Gastrocnemius medialis (tissue), 4 donors: ENCODE results near the gene EN1. TPM values are rescaled to one million over a fixed set of nuclear protein-coding genes. Genes with fewer than 3 reads are reported as not detected.

ENCODE experiments used
- ATAC-seq, 2 donors: fragments of 150-250 bp; one replicate each; pipeline ENCODE4 v1.9.1; 2016
- DNase-seq, 2 donors: peaks; one replicate each; pipeline ENCODE4 v3.0.0-alpha.2; 2019
- H3K27ac ChIP-seq, 4 donors: fragments of 200-600 bp; sonication (generic); 1 replicate in 1 of 4; 2 replicates in 3 of 4; pipeline ENCODE4 v1.5.1; 2016 to 2018; ENCODE audit warnings: mild to moderate bottlenecking in 2 of 4, moderate library complexity in 1 of 4
- H3K27me3 ChIP-seq, 3 donors: fragments of 200-600 bp; sonication (generic) in 2 of 3; 1 replicate in 1 of 3; 2 replicates in 2 of 3; pipeline versions ENCODE4 v1.5.1 to v1.6.0; 2016 to 2019; ENCODE audit warnings: mild to moderate bottlenecking in 1 of 3, moderate library complexity in 1 of 3
- H3K36me3 ChIP-seq, 2 donors: fragments of 200-600 bp; sonication (generic) in 1 of 2; one replicate each; pipeline ENCODE4 v1.5.1; 2017 to 2018
- H3K4me1 ChIP-seq, 2 donors: fragments of 200-600 bp; sonication (generic) in 1 of 2; one replicate each; pipeline ENCODE4 v1.5.1; 2016 to 2017; ENCODE audit warnings: mild to moderate bottlenecking in 2 of 2
- H3K4me3 ChIP-seq, 4 donors: fragments of 200-600 bp; sonication (generic) in 3 of 4; 1 replicate in 1 of 4; 2 replicates in 3 of 4; pipeline ENCODE4 v1.5.1; 2016 to 2019; ENCODE audit warnings: mild to moderate bottlenecking in 2 of 4
- H3K9me3 ChIP-seq, 3 donors: fragments of 200-600 bp; sonication (generic) in 2 of 3; 1 replicate in 1 of 3; 2 replicates in 2 of 3; pipeline ENCODE4 v1.5.1; 2016 to 2019
- CTCF ChIP-seq, 5 experiments: fragments of 450-650 bp in 3 of 5; fragments of 200-600 bp in 2 of 5; sonication (generic) in 2 of 5; IDR thresholded peaks in 4 of 5; conservative IDR thresholded peaks in 1 of 5; 1 replicate in 4 of 5; 2 replicates in 1 of 5; pipeline ENCODE4 v1.5.1; 2016 to 2019; ENCODE audit warnings: antibody characterized with exemption in 5 of 5, mild to moderate bottlenecking in 3 of 5, moderate library complexity in 3 of 5
- POLR2A ChIP-seq, 2 donors: fragments of 450-650 bp; IDR thresholded peaks; one replicate each; pipeline ENCODE4 v1.6.1; 2017; ENCODE audit warnings: antibody characterized with exemption in 2 of 2, mild to moderate bottlenecking in 2 of 2, moderate library complexity in 2 of 2
- in situ Hi-C, 4 donors: fragments of 200-750 bp; cut with MboI; loops; one replicate each; pipeline versions ENCODE4 v1.15.0 to v1.8.0; 2017; ENCODE audit warnings: low sequenced_read_pairs in 4 of 4
- intact Hi-C: fragments of 100-400 bp; cut with DNase I; formaldehyde crosslinking; loops from one replicate; pipeline ENCODE4 v1.15.1; 2023; ENCODE audit warnings: low total_unique reads
- total RNA-seq, 4 donors: library from RNA; depleted of rRNA; stranded (reverse); fragments of >200 nt; gene quantifications; one replicate each; pipeline versions ENCODE4 v1.1.0 to v1.2.3, GENCODE V29; 2016

EN1 gene
- total RNA-seq, 4 donors from 2014 or later, result 3.9 to 11.0 (median 6.7) TPM

- Histone ChIP-seq H3K27ac (peak overlapping the region; percentile 92 to 97 (median 96)), H3K36me3 (no peaks in the 10 kb centered on the region), H3K9me3 (no peaks in the 10 kb centered on the region), H3K4me1 (peaks cover 5 to 9% of the 10 kb centered on the region in 2 donors), H3K27me3 (no peaks in the 10 kb centered on the region), H3K4me3 (peak overlapping the region; percentile 56 to 93 (median 80))
- intact Hi-C loops, result loop anchor here (5.0 kb wide), 1 partner anchor 911 kb away; the partner anchor contains the start of gene PTPN4
- TF ChIP-seq POLR2A (IDR thresholded peaks at IDR 0.05) (no peak), CTCF (IDR thresholded peaks at IDR 0.05 in 4 of 5, conservative IDR thresholded peaks at IDR 0.05 in 1 of 5) (no peak)
- DNase-seq (no peak), ATAC-seq (no peak)
- in situ Hi-C loops, result loop anchor here in 1 of 4 donors (10.0 kb wide), 1 partner anchor 532 kb away; no protein-coding TSS in a partner anchor
These were observed 951 bp downstream of the EN1 start for GRCh38 chr2:118846442-118846952.

GRCh38 chr2:118845522-118846441 is 1.7 kb downstream of the EN1 start:
- Histone ChIP-seq H3K27ac (peak overlapping the region; percentile 92 to 97 (median 96)), H3K4me3 (peak overlapping the region; percentile 56 to 93 (median 80)), H3K4me1 (peaks cover 9 to 10% of the 10 kb centered on the region in 2 donors), H3K36me3 (no peaks in the 10 kb centered on the region), H3K27me3 (no peaks in the 10 kb centered on the region), H3K9me3 (no peaks in the 10 kb centered on the region)
- TF ChIP-seq CTCF (IDR thresholded peaks at IDR 0.05 in 4 of 5, conservative IDR thresholded peaks at IDR 0.05 in 1 of 5) (no peak), POLR2A (IDR thresholded peaks at IDR 0.05) (no peak)
- intact Hi-C loops, result loop anchor here (5.0 kb wide), 1 partner anchor 912 kb away; the partner anchor contains the start of gene PTPN4
- ATAC-seq (no peak), DNase-seq (no peak)
- in situ Hi-C loops, result loop anchor here in 1 of 4 donors (10.0 kb wide), 1 partner anchor 531 kb away; no protein-coding TSS in a partner anchor

GRCh38 chr2:118845005-118845521 is 2.4 kb downstream of the EN1 start:
- intact Hi-C loops, result loop anchor here (5.0 kb wide), 1 partner anchor 912 kb away; the partner anchor contains the start of gene PTPN4
- no peak for ATAC-seq

More at GRCh38 chr2:118845005-118845521, 2.4 kb downstream of the EN1 start:
- H3K36me3 ChIP-seq, result no peaks in the 10 kb centered on the region
- no peak for DNase-seq
- no peaks in the 10 kb centered on the region for H3K27me3 ChIP-seq
- H3K9me3 ChIP-seq, result no peaks in the 10 kb centered on the region
- H3K4me1 ChIP-seq, result peaks cover 9 to 17% of the 10 kb centered on the region in 2 donors
- peak overlapping the region; percentile 56 to 93 (median 80) for H3K4me3 ChIP-seq
- in situ Hi-C loops, result loop anchor here in 1 of 4 donors (10.0 kb wide), 1 partner anchor 530 kb away; no protein-coding TSS in a partner anchor
- H3K27ac ChIP-seq, result peak overlapping the region; percentile 92 to 97 (median 96)
- peak in 2 of 5 experiments; percentile 5 to 26 for TF ChIP-seq CTCF (IDR thresholded peaks at IDR 0.05 in 4 of 5, conservative IDR thresholded peaks at IDR 0.05 in 1 of 5)
- no peak for TF ChIP-seq POLR2A (IDR thresholded peaks at IDR 0.05)
